ENCODE results near the gene SLC6A13.

DNA sequence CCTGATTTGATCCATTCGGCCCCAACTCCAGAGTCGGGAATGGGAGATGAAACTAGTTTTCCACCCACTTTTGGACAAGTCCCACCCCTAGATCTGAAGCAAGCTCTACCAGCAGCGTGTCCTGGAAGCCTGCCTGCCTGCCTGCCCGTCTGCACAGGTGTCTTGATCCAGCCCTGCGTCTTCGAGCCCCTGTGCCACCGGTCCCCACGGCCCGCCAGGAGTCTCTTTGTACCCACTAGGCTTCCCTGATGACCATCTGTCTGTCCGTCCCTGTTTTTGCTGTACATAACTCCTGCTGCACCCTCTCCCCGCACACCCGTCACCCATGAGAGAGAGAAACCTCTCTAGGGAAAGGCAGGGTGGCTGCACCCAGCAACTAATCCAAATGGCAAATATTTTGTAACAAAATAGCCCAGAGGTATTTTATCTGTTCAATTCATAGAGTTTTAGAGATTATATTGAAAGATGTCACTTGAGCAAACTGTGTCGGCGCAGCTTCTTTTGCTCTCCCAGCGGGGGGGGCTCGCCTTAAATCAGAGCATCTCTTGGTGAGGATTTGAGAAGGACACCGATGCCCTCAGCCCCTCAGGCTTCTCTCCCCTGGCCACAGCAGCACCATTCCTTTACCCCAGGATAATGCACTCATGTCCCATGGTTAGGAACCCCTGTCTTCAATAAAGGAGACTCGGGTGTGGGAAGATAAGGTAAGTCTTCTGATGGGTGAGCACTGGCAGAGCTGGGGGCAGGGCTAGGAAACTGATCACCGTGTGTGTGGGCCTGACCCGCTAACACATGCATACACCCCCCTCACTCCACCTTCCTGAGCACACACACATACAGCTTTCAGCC is 84.4 kb downstream of the SLC6A13 start:
- TF ChIP-seq, protein P1, sequence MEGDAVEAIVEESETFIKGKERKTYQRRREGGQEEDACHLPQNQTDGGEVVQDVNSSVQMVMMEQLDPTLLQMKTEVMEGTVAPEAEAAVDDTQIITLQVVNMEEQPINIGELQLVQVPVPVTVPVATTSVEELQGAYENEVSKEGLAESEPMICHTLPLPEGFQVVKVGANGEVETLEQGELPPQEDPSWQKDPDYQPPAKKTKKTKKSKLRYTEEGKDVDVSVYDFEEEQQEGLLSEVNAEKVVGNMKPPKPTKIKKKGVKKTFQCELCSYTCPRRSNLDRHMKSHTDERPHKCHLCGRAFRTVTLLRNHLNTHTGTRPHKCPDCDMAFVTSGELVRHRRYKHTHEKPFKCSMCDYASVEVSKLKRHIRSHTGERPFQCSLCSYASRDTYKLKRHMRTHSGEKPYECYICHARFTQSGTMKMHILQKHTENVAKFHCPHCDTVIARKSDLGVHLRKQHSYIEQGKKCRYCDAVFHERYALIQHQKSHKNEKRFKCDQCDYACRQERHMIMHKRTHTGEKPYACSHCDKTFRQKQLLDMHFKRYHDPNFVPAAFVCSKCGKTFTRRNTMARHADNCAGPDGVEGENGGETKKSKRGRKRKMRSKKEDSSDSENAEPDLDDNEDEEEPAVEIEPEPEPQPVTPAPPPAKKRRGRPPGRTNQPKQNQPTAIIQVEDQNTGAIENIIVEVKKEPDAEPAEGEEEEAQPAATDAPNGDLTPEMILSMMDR (IDR thresholded peaks at IDR 0.05; ENCODE audit: poor library complexity), result no peak
- TF ChIP-seq EZH2phosphoT487 (IDR thresholded peaks at IDR 0.05; ENCODE audit: low read depth, severe bottlenecking, unreplicated experiment), result no peak
